Hematopoietic multipotent progenitor cell treated with erythropoietin and hydrocortisone succinate and interleukin-3 and kit ligand, for 6 days (in vitro differentiated cells): Measurements from ENCODE around the gene SLC22A14.
"Not testable (repeated sequence)": the region's sequence is repeated elsewhere in the genome, so short reads cannot be mapped to it uniquely, and the experiment has no call there.

Experiments used
- DNase-seq: peaks from one replicate; pipeline ENCODE4 v3.0.0-alpha.2; 2015

SLC22A14 gene

DNA sequence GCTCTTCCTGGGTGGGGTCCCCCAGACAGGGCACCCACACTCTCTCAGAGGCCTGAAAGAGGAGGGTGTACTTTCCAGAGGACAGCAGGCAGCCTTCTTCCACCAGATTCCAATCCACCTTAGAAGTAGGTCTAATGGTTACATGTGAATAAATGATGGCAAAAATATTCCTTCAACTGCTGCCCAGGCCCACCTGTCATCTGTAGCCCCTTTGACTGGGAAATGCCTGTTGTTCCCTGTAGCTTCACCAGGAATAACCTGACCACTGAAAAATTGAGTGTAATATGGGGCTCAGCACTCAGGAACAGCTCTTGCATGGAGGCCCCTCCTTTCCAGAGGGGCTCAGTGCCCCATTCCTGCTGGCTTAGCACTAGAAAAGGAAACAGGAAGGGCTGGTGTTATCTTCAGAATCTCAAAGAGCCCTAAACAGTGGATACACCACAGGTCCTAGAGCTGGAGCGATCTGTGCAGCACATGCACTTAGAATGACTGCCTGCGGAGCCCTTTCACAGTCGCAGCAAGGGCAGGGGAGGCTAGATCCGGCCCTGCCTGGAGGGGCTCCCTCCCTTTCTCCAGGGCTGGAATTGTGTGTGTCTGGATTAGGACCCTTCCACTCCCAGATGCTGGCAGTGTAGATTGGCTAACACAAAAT lies 32.1 kb downstream of the SLC22A14 start:
- peak; percentile 11 for DNase-seq

GRCh38 chr3:38314764-38315487 lies 32.8 kb downstream of the SLC22A14 start:
- DNase-seq, result no peak

- DNase-seq, result no peak
Observed at GRCh38 chr3:38315488-38316230, 33.6 kb downstream of the SLC22A14 start.

GRCh38 chr3:38316356-38317191 lies 34.5 kb downstream of the SLC22A14 start:
- DNase-seq, result no peak

DNA sequence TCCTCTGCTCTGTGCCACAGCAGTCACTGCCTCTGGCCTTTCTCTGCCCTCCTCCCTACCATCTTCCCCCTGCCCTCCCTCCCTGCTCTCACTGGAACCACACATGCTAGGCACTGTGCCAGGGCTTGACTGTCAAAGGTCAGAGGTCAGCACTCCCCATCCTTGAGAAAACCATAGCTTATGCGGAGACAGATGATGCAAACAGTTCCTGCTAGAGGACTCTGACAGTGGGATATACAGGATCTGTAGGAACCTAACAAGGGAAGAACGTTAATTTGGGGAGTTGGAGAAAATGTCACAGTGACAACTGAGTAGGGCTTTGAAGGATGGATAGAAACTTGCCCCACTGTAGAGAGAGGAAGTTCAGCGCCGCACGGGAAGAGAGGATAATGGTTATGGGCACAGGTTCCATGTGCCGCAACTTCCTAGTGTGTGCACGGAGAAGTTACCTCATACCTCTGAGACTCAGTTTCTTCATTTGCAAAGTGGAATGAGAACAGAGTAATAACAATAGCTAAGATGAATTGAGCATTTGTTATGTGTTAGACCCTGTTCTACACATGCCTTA lies 35.2 kb downstream of the SLC22A14 start:
- DNase-seq, result no peak

GRCh38 chr3:38318766-38319671 lies 36.9 kb downstream of the SLC22A14 start:
- no peak for DNase-seq

GRCh38 chr3:38320638-38321037 lies 38.5 kb downstream of the SLC22A14 start:
- not testable (repeated sequence) for DNase-seq

GRCh38 chr3:38323060-38323459 lies 41.0 kb downstream of the SLC22A14 start:
- DNase-seq, result no peak

DNA sequence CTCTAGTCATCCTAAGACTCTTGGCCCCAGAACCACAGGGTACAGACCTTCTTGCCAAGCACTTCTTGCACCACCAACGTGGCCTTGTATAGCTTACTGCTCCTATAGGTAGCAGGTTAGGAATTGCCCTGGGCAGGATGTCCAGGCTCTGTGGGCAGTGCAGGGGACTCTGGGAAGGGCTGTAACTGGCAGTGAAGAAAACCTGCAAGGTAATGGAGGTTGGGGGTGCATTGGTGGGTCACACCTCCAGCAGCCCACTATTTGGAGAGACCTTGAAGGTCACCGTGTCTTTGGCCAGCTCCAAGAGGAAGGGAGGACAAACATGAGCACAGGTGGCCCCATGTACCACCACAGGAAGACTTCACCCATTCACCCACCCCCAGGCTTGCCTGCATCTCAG lies 43.2 kb downstream of the SLC22A14 start:
- DNase-seq, result no peak

GRCh38 chr3:38327335-38328009 lies 45.4 kb downstream of the SLC22A14 start:
- DNase-seq, result peak; percentile 32

- no peak for DNase-seq
Observed at GRCh38 chr3:38331257-38332022, 49.3 kb downstream of the SLC22A14 start.

- peak; percentile 12 for DNase-seq
Observed at GRCh38 chr3:38332201-38332600, 50.1 kb downstream of the SLC22A14 start.

- DNase-seq, result no peak
Observed at GRCh38 chr3:38334142-38335055, 52.3 kb downstream of the SLC22A14 start.

DNA sequence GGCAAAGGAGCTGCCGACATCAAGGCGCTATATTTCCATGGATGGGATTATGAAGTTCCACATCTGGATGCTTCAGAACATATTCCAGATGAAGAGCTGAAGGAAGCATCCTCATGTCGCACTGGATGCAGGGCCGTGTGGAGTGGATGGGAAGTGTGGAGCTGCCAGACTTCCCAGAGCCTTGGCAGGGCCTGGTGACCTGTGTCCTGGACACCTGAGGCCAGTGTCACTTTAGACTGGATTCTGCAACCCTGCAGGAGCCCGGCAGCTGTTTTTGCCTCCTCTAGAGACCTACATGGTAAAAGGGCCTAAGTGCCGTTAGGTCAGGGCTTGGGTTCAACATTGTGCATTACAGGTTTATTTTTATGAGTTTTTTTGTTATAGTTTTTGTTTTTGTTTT lies 53.2 kb downstream of the SLC22A14 start:
- DNase-seq, result no peak

DNA sequence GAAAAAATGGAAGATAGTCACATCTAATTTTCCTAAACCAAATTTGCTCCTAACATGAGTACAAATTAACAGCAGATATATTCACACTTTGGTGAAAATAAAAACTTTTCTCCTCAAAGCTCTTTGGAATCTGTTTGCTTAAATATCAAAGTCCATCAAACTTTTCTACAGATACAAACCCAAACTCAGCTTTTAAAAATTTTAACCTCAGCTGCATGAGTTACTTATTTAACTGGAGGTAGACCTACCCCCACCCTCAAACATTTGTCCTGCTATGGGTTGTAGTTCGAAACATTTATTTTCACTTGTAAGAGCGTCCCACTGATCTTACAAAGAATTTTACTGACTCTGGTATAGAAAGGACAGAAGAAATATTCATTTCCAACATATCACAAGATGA lies 55.6 kb downstream of the SLC22A14 start:
- DNase-seq, result no peak

- DNase-seq, result peak; percentile 50
Observed at GRCh38 chr3:38343797-38344594, 61.9 kb downstream of the SLC22A14 start.

- no peak for DNase-seq
Observed at GRCh38 chr3:38345879-38346586, 63.9 kb downstream of the SLC22A14 start.
